ENCODE measurements around the gene PUSL1. TPM values are rescaled to one million over a fixed set of nuclear protein-coding genes. Genes with fewer than 3 reads are reported as not detected.

PUSL1 gene
- total RNA-seq, 1 donor from 2014 or later, result 21.5 TPM

DNA sequence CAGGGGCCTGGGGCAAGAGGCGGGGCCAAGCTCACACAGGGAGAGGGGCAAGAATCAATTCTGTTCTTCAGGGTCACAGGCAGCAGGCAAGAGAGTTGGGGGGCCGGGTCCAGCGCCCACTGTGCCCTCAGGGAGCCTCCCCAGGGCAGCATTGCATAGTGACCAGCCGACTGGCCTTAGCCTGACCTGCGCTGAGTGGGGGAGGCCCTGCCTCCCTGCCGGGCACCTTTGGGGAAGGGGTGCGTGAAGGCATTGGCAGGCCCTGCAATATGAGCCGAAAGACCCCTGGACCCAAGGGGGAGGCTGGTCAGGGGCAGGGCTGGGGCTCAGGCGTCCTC is 16.0 kb upstream of the PUSL1 start:
- H3K27ac Mint-ChIP-seq (ENCODE audit: unreplicated experiment), result no peak overlapping the region
- H3K4me1 Mint-ChIP-seq (ENCODE audit: unreplicated experiment), result peaks cover 4% of the 10 kb centered on the region
- no peak for DNase-seq (ENCODE audit: extremely low spot score, unreplicated experiment)
- H3K27me3 Mint-ChIP-seq (ENCODE audit: unreplicated experiment), result no peaks in the 10 kb centered on the region
- TF ChIP-seq, protein P1, sequence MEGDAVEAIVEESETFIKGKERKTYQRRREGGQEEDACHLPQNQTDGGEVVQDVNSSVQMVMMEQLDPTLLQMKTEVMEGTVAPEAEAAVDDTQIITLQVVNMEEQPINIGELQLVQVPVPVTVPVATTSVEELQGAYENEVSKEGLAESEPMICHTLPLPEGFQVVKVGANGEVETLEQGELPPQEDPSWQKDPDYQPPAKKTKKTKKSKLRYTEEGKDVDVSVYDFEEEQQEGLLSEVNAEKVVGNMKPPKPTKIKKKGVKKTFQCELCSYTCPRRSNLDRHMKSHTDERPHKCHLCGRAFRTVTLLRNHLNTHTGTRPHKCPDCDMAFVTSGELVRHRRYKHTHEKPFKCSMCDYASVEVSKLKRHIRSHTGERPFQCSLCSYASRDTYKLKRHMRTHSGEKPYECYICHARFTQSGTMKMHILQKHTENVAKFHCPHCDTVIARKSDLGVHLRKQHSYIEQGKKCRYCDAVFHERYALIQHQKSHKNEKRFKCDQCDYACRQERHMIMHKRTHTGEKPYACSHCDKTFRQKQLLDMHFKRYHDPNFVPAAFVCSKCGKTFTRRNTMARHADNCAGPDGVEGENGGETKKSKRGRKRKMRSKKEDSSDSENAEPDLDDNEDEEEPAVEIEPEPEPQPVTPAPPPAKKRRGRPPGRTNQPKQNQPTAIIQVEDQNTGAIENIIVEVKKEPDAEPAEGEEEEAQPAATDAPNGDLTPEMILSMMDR (IDR thresholded peaks at IDR 0.05), result no peak
- no peak overlapping the region for H3K4me3 Mint-ChIP-seq (ENCODE audit: unreplicated experiment)
- no peaks in the 10 kb centered on the region for H3K9me3 Mint-ChIP-seq (ENCODE audit: unreplicated experiment)
- H3K36me3 Mint-ChIP-seq (ENCODE audit: unreplicated experiment), result no peaks in the 10 kb centered on the region

DNA sequence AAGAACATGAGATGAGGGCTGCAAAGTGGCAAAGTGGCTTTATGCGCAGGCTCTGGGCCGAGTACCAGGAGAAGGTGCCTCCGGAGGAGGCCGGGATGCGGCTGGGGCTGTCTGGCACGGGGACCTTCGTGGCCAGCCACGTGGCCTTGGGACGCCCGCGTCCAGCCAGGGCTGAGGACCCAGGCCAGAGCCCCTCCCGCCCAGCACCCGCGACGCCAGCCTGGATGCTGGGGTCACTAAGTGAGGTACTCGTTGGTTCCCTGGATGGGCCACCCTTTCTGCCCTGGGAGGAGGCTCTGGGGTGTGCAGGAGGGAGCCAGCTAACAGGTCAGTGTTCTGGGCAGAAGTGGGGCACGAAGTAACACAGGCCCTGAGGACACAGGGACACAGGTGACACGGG is 15.5 kb upstream of the PUSL1 start:
- Mint-ChIP-seq H3K27me3 (ENCODE audit: unreplicated experiment) (no peaks in the 10 kb centered on the region), H3K36me3 (ENCODE audit: unreplicated experiment) (no peaks in the 10 kb centered on the region), H3K4me1 (ENCODE audit: unreplicated experiment) (peaks cover 4% of the 10 kb centered on the region), H3K27ac (ENCODE audit: unreplicated experiment) (no peak overlapping the region), H3K9me3 (ENCODE audit: unreplicated experiment) (no peaks in the 10 kb centered on the region), H3K4me3 (ENCODE audit: unreplicated experiment) (no peak overlapping the region)
- TF ChIP-seq, protein P1 (IDR thresholded peaks at IDR 0.05), result no peak
- DNase-seq (ENCODE audit: extremely low spot score, unreplicated experiment), result no peak

DNA sequence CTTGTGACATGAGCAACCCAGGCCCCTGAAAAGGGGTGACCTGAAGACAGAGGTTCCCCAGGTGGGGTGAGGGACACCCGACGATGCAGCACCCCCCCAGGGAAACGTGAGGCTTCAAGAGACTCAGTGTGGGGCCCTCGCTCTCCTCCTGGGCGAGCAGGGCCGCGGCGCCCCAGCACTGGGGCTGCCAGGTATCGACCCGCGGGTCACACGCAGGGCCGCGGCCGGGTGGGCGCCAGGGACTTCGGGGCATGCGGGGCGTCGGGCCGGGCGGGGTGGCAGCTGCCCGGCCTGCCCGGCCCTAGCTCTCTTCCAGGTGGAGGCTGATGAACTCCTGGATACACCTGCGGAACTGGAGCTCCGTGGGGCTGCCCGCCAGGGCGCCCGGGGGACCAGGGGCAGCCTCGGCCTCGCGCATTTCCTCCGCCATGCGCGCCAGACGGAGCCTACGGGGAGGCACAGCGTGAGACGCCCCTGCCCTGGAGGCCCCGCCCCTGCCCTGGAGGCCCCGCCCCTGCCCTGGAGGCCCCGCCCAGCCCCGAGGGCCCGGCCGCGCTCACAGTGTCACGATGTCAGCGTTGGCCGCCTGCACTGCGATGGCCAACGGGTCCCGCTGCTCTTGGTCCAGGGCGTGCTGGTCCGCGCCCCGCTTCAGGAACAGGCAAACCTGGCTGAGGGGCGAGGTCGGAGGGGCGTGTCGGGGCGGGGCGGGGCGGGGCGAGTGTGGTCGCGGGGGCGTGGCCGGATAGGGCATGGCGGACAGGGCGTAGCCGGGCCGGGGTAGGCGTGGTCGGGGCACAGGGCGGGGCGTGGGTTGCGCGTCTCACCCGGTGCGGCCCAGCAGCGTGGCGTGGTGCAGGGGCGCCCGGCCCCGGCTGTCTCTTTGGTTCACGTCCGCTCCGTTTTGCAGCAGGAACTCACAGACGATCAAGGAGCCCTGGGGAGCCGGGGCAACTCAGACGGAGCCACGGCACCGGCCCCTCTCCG is 14.8 kb upstream of the PUSL1 start:
- Mint-ChIP-seq H3K27ac (ENCODE audit: unreplicated experiment) (no peak overlapping the region), H3K36me3 (ENCODE audit: unreplicated experiment) (no peaks in the 10 kb centered on the region), H3K9me3 (ENCODE audit: unreplicated experiment) (no peaks in the 10 kb centered on the region), H3K4me1 (ENCODE audit: unreplicated experiment) (peaks cover 4% of the 10 kb centered on the region), H3K27me3 (ENCODE audit: unreplicated experiment) (no peaks in the 10 kb centered on the region), H3K4me3 (ENCODE audit: unreplicated experiment) (no peak overlapping the region)
- no peak for DNase-seq (ENCODE audit: extremely low spot score, unreplicated experiment)
- TF ChIP-seq, protein P1 (IDR thresholded peaks at IDR 0.05), result no peak

DNA sequence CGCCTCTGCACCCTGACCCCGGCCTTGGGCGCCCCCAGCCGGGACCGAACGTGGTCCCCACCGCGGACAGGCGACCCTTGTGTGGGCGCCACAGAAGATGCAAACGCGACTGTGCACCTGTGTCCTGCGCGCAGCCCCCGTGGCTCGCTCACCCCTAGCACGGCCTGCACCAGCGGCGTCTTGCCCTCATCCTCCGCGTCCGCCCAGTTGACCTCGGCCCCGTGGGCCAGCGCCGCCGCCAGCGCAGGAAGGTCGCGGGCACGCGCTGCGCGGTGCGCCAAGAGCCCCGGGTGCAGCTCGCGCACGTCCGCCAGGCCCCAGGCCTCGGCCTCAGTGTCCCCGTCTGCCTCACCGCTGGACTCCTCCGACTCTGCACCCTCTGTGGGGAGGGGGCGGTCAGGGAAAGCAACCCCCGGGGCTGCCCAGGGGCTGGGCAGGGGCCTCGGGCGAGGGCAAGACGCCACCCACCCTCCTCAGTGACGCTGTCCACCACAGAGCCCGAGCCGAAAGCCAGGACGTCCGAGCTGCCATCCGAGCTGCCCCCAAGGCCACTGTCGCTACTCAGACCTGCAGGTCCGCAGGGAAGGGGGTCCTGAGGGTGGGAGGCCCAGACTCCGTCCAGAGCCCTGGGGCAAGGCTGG is 14.0 kb upstream of the PUSL1 start:
- Mint-ChIP-seq H3K36me3 (ENCODE audit: unreplicated experiment) (no peaks in the 10 kb centered on the region), H3K4me1 (ENCODE audit: unreplicated experiment) (peaks cover 4% of the 10 kb centered on the region), H3K4me3 (ENCODE audit: unreplicated experiment) (no peak overlapping the region), H3K9me3 (ENCODE audit: unreplicated experiment) (no peaks in the 10 kb centered on the region), H3K27me3 (ENCODE audit: unreplicated experiment) (no peaks in the 10 kb centered on the region), H3K27ac (ENCODE audit: unreplicated experiment) (no peak overlapping the region)
- TF ChIP-seq, protein P1 (IDR thresholded peaks at IDR 0.05), result no peak
- DNase-seq (ENCODE audit: extremely low spot score, unreplicated experiment), result no peak
